Stimulated activated CD4-positive, alpha-beta T cell treated with anti-CD3 and anti-CD28 coated beads, Interleukin-12 subunit alpha, Interleukin-12 subunit beta, amount 100 ng/mL, for 24 hours (primary cell): Measurements from ENCODE around the gene BCAR3.
"Not testable (repeated sequence)": the region's sequence is repeated elsewhere in the genome, so short reads cannot be mapped to it uniquely, and the experiment has no call there.

ENCODE experiments used
- DNase-seq, 2 experiments: peaks; one replicate each; pipeline ENCODE4 v3.0.0-alpha.2; 2020; ENCODE audit warnings: low read depth in 2 of 2

Gene BCAR3

DNA sequence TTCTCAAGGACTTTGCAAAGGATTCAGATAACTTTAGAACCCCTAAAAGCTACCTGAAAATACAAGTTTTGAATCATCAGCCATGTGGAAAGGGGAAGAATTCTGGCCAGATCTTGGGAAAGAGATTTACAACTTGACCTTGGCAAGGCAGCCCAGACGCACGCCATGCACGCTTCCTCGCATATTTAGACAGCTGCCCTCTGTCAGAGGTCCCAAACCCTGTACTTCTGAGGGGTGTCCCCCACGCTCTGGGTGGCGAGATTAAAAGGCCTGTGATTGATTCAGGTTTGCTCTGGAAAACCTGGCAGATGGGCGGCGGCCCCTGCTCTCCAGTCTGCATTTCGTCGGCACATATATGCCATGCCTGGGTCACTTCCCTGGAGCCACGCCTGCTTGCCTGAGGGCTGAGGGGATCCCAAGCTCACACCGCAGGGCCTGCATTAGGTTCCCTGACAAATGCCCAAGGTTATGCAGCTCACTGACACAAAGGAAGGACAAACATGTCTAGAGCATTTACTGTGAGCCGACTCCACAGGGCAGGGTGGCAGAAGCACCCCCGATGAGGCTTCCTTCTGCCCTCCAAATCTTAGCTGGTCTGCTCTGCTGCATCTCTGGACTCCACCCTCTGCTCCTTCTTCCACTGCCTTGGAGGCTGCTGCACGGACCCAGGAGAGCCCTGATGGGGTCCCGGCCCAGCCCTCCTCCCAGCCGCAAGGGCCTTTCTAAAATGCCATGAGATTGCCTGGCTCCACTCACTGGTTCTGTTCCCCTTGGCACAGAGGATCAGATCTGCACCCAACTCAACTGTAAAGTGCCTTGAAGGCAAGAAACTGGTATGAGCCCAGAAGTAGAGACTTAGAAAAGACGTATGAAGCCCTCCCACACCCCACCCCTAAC lies 103.9 kb downstream of the BCAR3 start:
- no peak for DNase-seq

DNA sequence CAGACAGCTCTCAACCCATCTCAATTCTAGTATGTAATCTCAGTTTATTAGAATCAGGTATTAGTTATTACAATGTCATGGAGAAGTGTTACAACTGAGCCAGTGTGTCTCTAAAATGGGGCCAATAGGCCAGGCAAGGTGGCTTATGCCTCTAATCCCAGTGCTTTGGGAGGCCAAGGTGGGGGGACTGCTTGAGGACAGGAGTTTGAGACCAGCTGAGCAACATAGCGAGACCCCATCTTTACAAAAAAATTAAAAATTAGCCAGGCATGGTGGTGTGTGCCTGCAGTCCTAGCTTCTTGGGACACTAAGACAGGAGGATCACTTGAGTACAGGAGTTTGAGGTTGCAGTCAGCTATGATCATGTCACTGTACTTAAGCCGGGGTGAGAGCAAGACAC lies 104.9 kb downstream of the BCAR3 start:
- no peak for DNase-seq

DNA sequence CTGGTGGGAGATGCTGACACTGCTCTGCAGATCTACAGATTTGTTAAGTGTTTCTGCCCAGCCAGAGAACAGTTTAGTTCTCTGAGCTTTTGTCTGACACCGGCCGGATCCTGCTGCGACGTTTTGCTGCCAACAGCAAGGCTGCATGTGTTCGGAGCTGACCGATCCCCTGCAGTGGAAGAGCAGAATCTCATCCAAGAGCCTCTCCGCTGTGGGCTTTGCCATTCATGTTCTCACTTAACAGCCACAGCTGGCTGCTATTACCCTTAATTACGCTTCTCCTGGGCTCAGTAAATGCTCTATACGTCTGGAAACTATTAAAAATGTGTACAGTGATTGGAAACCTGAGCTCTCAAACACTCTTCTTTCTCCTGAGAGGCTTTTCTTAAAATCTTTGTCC lies 105.3 kb downstream of the BCAR3 start:
- no peak for DNase-seq

DNA sequence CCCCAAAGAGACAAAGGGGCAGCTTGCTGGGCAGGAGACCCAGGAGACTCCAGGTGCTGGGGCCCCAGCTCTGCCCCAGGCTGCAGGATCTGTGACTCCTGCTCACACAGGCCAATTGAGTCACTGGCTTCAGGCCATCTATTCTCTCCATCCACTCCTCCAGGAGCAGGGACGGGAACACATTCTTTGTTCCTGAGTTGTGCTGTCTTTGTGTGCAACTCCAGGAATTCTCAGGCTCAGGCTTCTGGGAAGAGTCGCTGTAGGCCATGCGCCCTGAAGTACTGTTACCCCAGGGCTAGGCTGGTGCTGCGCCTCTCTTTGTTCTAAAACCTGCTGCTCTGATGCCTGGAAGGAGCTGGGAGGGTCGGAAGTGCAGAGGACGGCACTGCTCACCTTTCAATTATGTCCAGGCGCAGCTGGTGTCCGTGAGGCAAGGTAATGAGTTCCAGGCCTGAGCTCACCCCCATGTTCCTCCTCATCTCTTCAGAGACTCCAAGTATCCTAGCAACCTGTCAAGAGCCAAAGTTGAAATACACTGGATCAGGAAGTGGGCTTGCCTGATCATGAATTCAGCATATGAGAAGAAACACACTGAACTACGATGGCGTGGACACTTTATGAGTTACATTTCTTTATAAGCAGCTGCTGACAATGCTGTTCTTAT lies 105.9 kb downstream of the BCAR3 start:
- DNase-seq: no peak

DNA sequence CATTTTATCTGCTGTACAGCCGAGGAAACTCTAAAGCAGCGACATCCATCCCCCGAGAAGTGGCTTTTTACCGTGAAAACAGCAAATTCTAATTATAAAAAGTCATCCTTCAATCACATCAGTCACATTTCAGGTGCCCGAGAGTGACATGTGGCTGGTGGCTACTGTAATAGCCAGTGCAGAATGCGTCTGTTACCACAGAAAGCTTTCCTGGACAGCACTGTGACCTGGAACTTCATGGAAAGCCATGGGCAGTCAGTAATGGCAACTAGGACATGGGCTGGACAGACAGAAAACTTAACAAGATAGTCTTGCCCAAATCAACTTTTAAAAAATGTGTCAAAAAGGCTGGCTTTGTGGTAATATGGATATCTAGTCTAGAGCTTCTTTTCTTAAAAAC lies 106.6 kb downstream of the BCAR3 start:
- DNase-seq: no peak

DNA sequence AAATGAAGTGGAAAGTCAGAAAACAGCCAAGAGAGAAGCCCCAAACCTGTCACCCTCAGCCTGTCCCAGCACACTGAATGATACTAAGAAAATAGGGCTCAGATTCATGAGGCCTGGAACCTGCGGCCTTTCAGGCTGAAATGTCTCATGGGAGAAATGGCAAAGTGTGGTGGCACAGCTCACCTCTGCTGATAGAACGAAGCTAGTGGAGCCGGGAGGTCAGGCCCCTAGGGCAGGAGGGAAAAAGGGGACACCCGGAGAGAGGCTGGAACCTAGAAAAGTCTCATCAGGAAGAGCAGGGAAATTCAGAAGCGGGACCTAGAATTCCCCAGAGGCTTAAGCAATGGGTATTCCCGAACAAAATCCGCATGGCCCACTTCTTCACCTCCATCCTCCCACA lies 107.1 kb downstream of the BCAR3 start:
- no peak for DNase-seq

DNA sequence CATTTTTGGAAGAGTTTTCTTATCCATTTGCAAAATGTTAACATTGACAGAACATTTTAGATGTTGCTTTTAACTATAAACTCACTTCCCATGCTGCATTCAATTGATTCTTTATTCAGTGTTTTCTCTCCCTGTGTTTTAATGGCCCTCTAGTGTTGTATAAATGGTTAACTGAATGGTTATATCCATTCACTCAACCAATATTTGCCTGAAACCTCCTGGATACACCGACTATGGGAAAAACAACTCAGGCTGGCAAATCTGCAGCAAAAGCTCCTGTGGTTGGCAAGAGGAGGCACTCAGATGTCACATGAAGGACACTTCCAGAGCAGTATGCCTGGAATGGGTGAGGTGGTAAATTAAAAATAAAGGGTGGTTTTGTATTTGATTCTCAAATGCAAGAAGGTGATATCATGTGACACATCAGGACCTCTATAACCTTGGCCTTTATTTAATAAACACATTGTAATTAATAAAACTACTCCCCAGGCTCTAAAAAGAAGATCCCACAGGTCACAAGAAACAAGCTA lies 107.6 kb downstream of the BCAR3 start:
- no peak for DNase-seq

GRCh38 chr1:93571623-93572310 lies 109.9 kb downstream of the BCAR3 start:
- DNase-seq: no peak

DNA sequence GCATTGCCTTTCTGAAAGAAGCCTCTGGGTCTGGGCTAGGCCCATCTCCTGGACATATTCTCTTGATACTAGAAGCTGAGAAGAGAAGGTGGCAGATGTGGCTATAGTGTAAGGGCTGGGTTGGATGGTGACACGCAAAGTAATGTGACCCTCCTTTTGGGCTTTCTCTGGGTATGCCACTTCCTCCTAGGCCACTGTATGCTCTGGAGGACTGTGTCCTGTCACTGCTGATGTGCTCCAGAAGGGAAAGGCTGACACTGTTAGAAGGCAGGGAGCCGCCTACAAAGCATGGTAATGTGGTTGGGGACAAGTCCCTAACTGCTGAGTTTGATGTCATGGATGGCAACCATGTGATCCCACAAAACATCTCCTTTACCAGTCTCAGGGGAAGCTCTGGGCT lies 112.1 kb downstream of the BCAR3 start:
- no peak for DNase-seq

DNA sequence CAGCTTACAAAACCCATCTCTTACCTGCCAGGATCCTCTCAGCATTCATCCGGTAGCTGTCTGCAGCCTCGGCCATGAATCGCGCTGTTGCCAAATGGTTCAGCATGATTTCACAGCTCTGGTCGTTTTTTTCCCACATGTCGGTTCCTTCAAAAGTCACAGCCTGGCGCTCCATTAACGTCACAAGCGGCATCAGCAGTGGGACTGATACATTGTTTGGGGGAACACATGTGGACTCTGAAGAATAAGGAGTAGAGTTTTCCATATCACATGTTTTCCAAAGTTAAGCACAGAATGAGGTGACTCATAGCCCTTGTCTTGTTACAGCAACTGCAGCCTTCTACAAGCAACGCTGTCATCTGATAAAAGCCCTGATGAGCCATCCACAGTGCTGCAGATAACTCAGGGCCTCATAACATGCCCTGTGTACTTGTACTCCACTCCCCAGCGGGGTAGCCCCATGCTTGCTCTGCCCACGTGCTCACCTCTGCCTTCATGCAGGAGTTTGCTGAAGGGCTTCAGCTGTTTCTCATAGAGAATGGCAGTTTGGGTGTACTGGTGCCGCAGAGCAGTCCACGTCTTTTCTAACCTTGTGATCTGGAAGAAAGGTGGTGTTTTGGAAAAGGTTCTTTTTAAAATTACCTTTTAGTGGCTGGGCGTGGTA lies 114.2 kb downstream of the BCAR3 start:
- DNase-seq: no peak

GRCh38 chr1:93566227-93566626 lies 115.4 kb downstream of the BCAR3 start:
- no peak for DNase-seq

- no peak for DNase-seq
These were observed 116.0 kb downstream of the BCAR3 start for GRCh38 chr1:93565496-93566206.

DNA sequence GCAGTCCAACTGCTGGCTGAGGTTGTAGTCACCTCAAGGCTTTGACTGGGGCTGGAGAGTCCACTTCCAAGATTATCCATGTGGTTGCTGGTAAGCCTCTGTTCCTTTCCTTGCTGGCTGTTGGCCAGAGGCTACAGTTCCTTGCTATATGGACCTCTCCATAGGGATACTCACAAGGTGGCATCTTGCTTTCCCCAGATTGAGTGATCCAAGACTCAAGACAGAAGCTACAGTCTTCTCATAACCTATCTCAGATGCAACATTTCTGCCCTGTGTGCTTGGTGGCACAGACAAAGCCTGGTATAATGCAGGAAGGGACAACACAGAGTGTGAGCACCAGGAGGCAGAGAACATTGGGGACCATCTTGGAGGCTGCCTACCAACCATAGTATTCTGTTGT lies 121.9 kb downstream of the BCAR3 start:
- no peak for DNase-seq

DNA sequence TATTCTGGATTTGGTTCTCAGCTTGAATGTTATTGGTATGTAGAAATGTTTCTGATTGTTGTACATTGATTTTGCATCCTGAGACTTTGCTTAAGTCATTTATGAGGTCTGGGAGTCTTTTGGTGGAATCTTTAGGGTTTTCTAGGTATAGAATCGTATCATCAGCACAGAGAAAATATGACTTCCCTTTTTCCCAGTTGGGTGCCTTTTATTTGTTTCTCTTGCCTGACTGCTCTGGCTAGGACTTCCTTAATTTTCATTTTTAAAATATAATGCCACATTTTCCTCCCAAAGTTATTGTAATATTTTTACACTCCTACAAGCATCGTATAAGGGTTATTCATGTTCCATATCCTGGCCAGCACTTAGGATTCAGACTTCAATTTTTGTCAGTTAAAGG lies 122.6 kb downstream of the BCAR3 start:
- no peak for DNase-seq

DNA sequence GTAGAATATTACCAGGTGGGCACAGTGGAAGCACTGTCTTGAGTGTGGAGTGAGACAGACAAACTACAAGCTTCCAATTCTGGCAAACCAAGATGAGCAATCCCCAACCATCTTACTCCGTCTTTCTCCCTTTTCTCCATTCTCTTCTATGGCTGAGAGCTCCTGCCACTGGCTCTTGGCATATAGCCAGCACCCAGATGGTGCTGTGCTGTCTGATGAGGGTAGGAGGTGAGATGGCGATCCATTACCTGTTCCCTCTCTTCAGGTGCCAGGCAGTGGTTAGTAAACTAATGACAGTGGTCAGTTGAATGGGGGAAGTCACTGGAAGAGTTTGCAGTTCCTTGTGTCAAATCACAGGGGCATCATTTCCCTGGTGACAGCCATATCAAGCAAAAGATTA lies 125.3 kb downstream of the BCAR3 start:
- DNase-seq: no peak

DNA sequence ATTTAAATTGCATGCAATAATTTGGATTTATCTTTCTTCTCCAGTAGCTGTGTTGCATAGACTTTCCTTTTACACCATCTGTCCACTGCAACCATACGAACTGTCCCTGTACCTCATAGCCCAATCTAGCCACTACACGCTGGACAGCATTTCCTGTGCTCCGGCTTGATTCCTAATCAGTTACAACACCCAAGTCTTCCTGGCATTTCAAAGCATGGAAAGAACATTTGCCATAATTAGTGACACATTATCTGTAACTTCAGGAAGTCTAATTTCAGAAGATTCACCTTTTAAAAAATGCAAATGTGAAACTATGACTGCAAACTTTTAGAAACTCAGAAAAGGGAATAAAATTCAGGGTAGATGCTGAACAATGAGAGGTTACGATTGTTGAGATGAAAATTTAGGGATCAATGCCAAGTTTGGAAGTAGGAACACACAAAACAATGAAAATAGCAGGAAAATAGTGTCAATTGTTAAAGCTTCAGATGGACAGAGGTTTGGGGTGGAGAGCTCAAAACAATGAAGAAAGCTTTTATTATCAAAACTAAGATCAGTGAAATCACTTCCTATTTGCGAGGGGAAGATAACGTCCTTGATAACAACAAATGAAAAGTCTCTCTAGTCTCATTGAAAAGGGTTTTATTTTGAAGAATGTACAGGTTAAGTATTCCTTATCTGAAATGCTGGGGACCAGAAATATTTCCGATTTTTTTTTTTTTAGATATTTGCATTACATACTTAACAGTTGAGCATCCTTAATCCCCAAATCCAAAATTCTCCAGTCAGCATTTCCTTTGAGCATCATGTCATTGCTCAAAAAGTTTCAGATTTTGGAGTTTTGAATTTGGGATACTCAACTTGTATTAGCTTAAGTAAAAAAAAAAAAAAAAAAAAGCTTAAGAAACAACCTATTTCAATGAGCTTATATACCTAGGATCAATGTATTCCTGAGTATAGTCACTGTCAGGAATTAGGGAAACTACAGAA lies 126.5 kb downstream of the BCAR3 start:
- DNase-seq: no peak

DNA sequence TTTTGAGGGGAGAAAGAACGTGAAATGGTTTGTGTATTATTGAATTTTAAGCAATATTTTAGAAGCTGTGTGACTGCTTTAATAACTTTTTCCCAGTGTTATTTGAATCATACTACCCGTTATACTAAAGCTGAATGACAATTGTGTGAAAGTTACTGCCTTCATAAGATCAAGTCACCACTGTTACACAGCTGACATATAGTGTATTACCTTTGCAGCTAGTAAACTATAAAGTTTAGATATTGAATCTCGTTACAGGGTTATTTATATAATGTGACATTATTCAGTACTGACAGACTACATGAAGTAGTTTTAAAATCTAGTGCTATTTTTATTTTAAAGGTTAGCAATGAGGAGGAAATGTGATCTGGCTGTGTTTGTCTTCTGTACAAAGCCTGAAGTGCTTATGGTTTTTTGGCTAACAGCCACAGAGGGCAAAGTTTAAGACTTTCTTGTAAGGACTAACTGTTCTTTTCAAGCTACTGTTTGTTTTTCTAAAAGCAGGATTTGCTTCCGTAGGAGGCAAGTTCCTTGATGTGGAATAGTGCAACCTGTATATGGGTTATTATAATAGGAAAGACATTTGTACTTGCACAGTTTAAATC lies 127.6 kb downstream of the BCAR3 start:
- not testable (repeated sequence) for DNase-seq

GRCh38 chr1:93552741-93553455 lies 128.7 kb downstream of the BCAR3 start:
- DNase-seq: no peak

GRCh38 chr1:93549811-93550210 lies 131.8 kb downstream of the BCAR3 start:
- no peak for DNase-seq
